SIG-M5 treated with dmso at 0.1 percent for 504 hours (cell line): ENCODE measurements around the gene RAP1B.

Source experiments
- DNase-seq: peaks from one replicate; lab custom pipeline; 2025; ENCODE audit not compliant: unreplicated experiment; lab: John Stamatoyannopoulos, UW

RAP1B gene

GRCh38 chr12:68610370-68611093 is at the start of gene RAP1B:
Gene RAP1B (plus strand): TSS chr12:68610899. CDS start chr12:68648725, 37,826 bp downstream.
- peak; percentile 85 for DNase-seq

- no peak for DNase-seq
Observed at GRCh38 chr12:68561830-68562229, 48.9 kb upstream of the RAP1B start.

- DNase-seq: no peak
Observed at GRCh38 chr12:68564166-68564565, 46.5 kb upstream of the RAP1B start.

DNA sequence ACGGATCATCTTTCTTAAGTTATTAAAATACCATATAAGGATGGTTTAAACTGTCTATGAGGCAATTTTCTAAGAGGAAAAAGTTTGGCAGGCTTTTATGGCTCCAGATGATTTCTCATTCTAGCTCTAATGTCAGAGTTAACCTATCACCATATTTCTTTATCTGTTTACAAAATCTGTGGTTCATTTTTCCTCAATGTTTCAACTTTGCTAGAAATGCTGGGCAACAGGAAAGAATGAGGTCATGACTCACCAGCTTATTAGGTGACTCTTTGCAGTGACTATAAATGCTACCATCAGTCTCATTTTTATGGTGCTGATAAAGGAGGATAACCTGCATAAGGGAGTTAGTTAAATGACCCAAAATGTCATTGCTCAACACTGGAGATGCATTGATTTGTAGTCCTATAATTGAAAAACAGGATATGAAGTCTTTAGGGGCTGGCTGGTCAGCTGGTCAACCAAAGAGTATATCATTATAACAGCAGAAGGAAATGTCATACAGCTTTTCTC is 45.3 kb upstream of the RAP1B start:
- peak; percentile 23 for DNase-seq

DNA sequence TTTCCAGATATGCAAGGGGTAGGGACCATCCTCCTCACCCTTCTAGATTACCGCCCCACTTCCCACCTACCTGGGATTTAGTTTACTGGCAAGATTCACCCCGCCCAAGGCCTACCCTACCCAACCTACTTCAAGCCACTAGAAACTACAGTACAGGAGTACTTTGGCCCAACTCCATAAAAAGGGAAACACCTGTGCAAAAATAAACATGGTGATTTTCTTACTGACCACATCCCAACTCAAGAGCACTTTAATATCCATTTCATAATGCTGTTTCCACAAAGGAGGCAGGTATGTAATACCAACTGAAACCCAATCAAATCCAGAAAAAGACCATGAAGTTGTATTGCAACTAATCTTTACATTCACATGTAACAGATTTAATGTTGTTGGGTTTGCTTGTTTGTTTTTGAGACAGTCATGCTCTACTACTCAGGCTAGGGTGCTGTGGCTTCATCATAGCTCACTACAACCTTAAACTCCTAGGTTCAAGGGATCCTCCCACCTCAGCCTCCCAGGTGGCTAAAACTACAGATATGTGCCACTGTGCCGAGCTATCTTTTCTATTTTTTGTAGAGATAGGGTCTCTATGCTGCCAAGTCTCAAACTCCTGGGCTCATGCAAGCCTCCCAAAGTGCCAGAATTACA is 41.7 kb upstream of the RAP1B start:
- DNase-seq: no peak

DNA sequence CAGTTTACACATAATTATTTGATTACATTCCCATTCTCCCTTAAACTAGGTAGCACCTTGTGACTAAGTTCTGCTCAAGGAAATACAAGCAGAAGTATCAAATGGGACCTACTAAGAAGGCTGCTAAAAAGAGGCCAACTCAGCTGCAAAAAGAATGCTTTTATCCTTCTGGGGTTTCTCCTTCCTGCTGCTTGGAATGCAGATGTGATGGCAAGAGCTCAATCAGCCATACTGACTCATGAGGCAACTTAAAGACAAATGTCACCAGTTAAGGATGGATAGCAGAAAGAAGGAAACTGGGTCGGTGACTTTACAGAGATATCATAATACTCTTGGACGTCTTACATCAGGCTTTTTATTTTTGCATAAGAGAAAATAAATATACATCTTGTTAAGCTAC is 38.0 kb upstream of the RAP1B start:
- no peak for DNase-seq

DNA sequence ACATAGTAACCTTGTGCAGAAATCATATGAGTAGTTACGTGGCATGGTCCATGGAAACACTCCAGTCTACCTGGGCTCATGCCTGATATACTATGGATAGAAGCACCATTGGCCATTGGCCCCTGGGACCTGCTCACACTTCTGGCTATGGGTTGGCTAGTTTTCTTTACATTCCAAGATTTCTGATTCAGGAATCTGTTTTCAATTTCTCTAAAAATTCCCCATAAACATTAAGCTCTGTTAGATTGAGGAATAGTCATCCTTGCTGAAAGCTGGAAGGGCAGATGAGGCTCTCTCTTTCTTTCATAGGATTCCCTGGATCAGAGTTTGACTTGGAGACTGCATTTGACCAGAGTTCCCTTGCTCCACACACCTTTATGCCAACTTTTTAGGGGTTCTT is 37.3 kb upstream of the RAP1B start:
- DNase-seq: no peak

DNA sequence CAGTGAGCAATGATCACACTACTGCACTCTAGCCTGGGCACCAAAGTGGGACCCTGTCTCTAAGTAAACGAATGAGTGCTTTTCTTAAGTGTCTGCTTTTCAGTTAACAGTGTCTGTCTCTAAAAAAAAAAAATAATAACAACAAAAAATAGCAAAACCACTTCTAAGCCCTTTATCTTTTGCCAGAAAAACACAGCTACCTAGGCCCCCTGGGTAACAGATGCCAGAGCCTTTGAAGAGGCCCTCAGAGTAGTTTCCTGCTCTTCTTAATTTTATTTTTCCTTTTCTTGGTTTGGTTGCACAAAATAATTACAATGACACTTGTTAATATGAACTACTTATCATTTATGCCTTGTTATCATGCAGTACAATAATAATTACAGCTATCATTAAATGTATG is 32.8 kb upstream of the RAP1B start:
- DNase-seq: no peak

- DNase-seq: no peak
Observed at GRCh38 chr12:68578765-68579164, 31.9 kb upstream of the RAP1B start.

DNA sequence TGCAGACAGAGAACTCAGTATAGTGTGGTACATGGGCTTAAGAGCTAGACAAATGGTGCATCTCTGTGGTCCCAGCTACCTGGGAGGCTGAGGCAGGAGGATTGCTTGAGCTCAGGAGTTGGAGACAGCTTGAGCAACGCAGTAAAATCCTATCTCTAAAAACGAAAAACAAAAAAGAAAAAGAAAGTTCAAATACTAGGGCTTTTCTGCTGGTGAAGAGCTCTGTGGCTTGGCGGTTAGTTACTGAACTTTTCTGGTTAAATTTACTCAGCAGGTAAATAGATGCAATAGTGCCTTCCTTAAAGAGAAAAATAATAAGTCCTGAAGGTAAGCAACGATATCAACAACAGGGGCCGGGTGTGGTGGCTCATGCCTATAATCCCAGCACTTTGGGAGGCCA is 31.4 kb upstream of the RAP1B start:
- DNase-seq: no peak

DNA sequence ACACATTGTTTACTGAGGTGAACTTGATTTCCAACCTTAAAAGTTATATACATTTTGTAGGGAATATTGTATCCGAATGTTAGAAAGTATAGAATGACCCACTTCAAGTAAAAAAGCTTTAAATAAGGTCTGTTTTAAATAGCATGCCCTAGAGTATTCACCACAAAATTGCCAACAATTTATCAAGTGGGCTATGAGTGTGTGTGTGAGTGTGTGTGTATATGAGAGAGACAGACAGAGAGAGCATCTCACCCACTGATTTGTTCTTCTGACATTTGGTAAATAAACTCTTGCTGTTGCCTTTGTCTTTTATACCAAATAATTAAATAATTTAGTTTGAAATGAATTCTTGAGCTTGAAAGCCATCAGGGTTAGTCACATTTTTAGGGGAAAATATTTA is 29.8 kb upstream of the RAP1B start:
- DNase-seq: no peak

- no peak for DNase-seq
Observed at GRCh38 chr12:68581926-68582325, 28.8 kb upstream of the RAP1B start.

- DNase-seq: no peak
Observed at GRCh38 chr12:68585966-68586365, 24.7 kb upstream of the RAP1B start.

GRCh38 chr12:68587448-68587873 is 23.2 kb upstream of the RAP1B start:
- peak; percentile 83 for DNase-seq

GRCh38 chr12:68589194-68589593 is 21.5 kb upstream of the RAP1B start:
- no peak for DNase-seq

- DNase-seq: no peak
Observed at GRCh38 chr12:68591734-68592418, 18.8 kb upstream of the RAP1B start.

- no peak for DNase-seq
Observed at GRCh38 chr12:68595241-68595640, 15.5 kb upstream of the RAP1B start.

DNA sequence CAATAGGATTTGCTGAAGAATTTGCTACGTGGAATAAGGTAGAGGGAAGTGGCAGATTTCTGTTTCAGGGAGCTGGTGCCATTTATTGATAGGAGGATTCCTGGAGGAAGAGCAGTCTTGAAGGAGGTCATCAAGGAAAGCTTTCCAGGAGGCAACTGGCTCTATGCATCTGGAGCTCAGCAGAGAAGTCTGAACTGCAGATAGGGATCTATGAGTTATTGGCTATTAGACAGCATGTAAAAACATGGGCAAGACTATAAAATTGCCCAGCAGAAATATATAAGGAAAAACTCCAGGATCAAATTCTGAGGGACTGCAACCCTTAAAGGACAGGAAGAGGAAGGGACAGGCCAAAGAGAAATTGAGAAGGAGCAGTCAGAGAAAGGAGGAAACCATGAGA is 8.9 kb upstream of the RAP1B start:
- no peak for DNase-seq

GRCh38 chr12:68602720-68603119 is 8.0 kb upstream of the RAP1B start:
- no peak for DNase-seq

- peak; percentile 47 for DNase-seq
Observed at GRCh38 chr12:68608191-68608590, 2.5 kb upstream of the RAP1B start.

DNA sequence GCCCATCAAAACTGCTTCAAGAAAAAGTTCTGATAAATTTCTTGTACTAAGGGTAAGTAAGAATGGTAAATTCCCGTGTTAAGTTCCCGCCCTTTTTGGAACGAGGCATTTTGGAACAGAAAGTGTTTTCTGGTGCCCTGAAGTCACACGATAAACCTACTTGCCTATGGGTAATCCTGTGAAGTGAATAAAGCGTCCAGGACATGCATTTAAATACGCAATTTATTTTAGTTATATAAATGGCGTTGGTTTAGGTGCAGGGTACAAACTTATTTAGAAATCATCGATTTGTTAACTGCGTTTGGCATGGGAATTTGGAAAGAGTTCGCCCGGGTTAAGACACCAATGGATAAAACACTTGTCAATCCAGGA is 715 bp upstream of the RAP1B start:
- no peak for DNase-seq
